H1 (cell line): ENCODE measurements around the gene RANBP9. TPM values are rescaled to one million over a fixed set of nuclear protein-coding genes. Genes with fewer than 3 reads are reported as not detected.

Experiments
- CEBPB ChIP-seq: IDR thresholded peaks from 2 replicates; pipeline ENCODE4 v1.6.1; 2012; ENCODE audit warnings: low read depth, low read length
- CHD1 ChIP-seq: IDR thresholded peaks from 2 replicates; pipeline ENCODE4 v1.6.1; 2012; ENCODE audit warnings: low read depth, low read length, improper control_type of control experiment
- HDAC6 ChIP-seq: IDR thresholded peaks from one replicate; pipeline ENCODE4 v1.7.1; 2012; ENCODE audit warnings: low read depth, mild to moderate bottlenecking, inconsistent platforms, low read length, moderate library complexity
- JUND ChIP-seq: IDR thresholded peaks from 2 replicates; pipeline ENCODE4 v1.6.1; 2011; ENCODE audit warnings: mild to moderate bottlenecking, improper control_type of control experiment, low read length
- RNF2 ChIP-seq: fragments of 200-900, 300-1000 bp; sonication (generic); IDR thresholded peaks from 2 replicates; pipeline ENCODE4 v1.7.1; 2016; ENCODE audit warnings: borderline replicate concordance, low read depth, mild to moderate bottlenecking, antibody characterized with exemption, low read length; ENCODE audit not compliant: poor library complexity, severe bottlenecking; ENCODE audit errors: missing control alignments
- SUZ12 ChIP-seq: fragments of 200-600 bp; sonication (generic); IDR thresholded peaks from 2 replicates; pipeline ENCODE4 v1.6.1; 2012; ENCODE audit warnings: mild to moderate bottlenecking, inconsistent platforms, low read length, moderate library complexity, mixed read lengths
- polyA plus RNA-seq, 7 experiments: library from polyadenylated mRNA; depleted of rRNA in 3 of 7; stranded (reverse) in 5 of 7; unstranded in 2 of 7; fragments of >200 nt in 5 of 7; fragments of 200-250 nt in 2 of 7; gene quantifications; 1 replicate in 5 of 7; 2 replicates in 1 of 7; 4 replicates in 1 of 7; pipeline versions ENCODE4 v1.2.1 to v1.2.3, GENCODE V29; 2011 to 2013; ENCODE audit warnings: missing spikeins in 2 of 7, mixed read lengths in 2 of 7
- total RNA-seq: library from RNA; stranded (reverse); fragmentation: NEBNext Ultra II Directional; extraction: Animal tissue kit (Norgen Biotek cat#: 25700); gene quantifications from 2 replicates; pipeline ENCODE4 v1.2.1, GENCODE V29; 2021
- TF ChIP-seq, protein P1 (sequence below): IDR thresholded peaks from 2 replicates; pipeline ENCODE4 v1.6.1; 2012; ENCODE audit warnings: inconsistent platforms

Gene RANBP9
- total and polyA plus RNA-seq, 2 of the 8 experiments (the other 6 are each of a cell fraction or from before 2014, with no cell fraction given) = 13.0 to 36.7 TPM

DNA sequence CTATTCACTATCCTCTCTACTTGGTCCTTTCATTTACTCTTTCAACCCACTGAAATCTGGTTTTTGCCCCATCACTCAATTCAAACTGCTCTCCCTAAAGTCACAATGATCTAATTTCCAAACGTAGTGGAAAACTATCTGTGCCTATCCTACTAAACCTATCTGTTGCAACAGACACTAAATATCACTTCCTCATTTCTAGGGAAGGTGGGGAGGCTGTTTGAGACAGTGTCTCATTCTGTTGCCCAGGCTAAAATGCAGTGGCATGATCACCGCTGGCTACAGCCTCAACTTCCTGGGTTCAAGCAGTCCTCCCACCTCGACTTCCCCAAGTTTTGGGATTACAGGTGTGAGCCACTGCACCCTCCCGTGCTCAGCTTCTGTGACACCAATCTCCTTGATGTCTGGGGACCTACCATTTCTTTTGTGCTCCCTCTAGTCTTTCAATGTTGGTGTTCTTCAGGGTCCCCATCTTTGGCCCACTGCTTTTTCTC lies 8.8 kb downstream of the RANBP9 start (continued):
- TF ChIP-seq, protein P1, sequence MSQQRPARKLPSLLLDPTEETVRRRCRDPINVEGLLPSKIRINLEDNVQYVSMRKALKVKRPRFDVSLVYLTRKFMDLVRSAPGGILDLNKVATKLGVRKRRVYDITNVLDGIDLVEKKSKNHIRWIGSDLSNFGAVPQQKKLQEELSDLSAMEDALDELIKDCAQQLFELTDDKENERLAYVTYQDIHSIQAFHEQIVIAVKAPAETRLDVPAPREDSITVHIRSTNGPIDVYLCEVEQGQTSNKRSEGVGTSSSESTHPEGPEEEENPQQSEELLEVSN = no peak
- TF ChIP-seq SUZ12 (no peak), CEBPB (no peak), JUND (no peak), CHD1 (no peak), RNF2 (no peak), HDAC6 (no peak)
